T-helper 2 cell treated with Interferon-gamma antibody and Interleukin-4, amounts not matched to agents 100 ng/mL and 5 ng/mL, for 36 hours (primary cell): ENCODE measurements around the gene ZNF512. TPM values are rescaled to one million over a fixed set of nuclear protein-coding genes. Genes with fewer than 3 reads are reported as not detected.
"Not testable (repeated sequence)": the region's sequence is repeated elsewhere in the genome, so short reads cannot be mapped to it uniquely, and the experiment has no call there.

ENCODE experiments used
- intact Hi-C: fragments of 100-400 bp; cut with micrococcal nuclease; formaldehyde crosslinking; loops from one replicate; pipeline ENCODE4 v1.15.1; 2023
- total RNA-seq: library from RNA; stranded (reverse); gene quantifications from 2 replicates; pipeline ENCODE4 v1.2.3, GENCODE V29; 2022

The ZNF512 gene
- total RNA-seq, 1 donor from 2014 or later = 39.8 TPM

DNA sequence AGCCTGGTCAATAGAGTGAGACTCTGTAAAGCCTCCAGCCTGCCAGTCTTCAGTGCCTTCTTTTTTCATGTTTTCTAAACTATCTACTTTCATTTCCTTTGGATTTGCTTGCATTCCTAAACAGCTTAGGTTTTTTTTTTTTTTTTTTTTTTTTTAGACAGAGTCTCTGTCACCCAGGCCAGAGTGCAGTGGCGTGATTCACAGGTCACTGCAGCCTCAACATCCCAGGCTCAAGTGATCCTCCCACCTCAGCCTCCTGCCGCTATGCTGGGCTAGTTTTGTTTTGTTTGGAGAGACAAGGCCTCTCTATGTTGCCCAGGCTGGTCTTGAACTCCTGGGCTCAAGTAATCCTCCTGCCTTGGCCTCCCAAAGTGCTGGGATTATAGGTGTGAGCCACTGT is 47.4 kb downstream of the ZNF512 start:
- intact Hi-C loops = not testable (repeated sequence)

DNA sequence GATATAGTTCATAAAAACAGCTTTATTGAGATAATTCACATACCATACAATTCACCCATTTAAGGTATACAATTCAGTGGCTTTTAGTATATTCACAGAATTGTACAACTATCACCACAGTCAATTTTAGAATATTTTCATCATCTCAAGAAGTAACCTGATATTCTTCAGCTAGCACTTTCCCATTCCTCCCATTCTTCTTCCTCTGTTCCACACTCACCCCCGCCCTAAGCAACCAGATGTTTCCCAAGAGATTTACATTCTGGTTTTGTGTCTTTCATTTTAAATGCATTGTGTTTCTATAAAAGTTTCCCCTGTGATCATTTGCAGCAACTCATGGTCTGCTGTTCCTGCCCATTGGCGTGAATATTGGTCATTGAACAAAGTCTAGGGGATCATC is 51.4 kb downstream of the ZNF512 start:
- intact Hi-C loops = no loop called here

DNA sequence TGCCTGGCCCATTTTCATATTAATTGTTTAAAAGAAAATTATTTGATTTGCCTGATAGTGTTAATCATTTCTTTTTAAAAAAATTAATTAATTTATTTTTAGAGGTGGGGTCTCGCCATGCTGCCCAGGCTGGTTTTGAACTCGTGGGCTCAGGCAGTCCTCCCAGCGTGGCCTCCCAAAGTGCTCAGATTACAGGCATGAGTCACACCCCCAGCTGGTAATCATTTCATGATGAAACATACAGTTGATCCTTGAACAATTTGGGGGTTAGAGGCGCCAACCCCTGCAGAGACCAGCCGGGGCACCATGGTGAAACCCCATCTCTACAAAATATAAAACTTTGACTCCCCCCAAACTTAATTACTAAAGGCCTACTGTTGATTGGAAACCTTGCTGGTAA is 53.9 kb downstream of the ZNF512 start:
- intact Hi-C loops = no loop called here

DNA sequence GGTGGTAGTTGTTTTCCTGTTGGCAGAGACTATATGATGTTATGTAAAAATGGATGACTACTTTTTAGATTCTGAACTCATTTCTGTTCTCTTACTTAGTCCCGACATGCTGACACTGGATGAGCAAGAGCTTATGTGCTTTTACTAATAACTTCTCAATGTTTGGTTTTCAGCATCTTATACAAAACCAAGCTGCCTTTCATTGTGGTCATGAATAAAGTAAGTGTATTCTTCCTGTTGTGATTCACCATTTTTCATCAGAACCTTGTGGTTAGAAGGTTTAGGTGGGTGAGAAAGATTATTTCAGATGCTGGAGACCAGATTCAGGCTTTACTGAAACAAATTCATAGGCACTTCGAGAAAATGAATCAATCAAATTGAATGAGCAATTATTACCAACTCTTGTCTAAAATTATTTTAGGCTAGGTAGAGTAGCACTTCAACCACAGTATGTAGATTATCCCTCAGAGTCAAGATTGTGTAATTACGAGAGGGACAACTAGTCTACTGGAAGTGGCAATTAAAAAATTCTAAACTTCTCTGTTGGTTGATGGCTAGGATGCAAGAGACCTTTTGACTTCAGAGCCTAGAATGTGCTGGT is 55.3 kb downstream of the ZNF512 start:
- intact Hi-C loops = no loop called here

DNA sequence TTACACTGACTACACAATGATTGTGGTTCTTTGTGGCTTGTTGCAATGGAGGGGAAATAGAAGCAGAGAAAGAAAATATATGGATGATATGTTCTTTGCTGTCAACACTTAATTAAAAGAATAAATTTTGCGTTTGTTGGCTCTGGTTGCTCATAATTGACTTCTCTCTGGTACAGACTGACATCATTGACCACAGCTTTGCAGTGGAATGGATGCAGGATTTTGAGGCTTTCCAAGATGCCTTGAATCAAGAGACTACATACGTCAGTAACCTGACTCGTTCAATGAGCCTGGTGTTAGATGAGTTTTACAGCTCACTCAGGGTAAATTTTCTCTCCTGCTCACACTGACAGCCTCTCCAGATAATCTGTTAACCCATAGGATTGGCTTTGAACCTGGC is 55.9 kb downstream of the ZNF512 start:
- intact Hi-C loops = no loop called here

DNA sequence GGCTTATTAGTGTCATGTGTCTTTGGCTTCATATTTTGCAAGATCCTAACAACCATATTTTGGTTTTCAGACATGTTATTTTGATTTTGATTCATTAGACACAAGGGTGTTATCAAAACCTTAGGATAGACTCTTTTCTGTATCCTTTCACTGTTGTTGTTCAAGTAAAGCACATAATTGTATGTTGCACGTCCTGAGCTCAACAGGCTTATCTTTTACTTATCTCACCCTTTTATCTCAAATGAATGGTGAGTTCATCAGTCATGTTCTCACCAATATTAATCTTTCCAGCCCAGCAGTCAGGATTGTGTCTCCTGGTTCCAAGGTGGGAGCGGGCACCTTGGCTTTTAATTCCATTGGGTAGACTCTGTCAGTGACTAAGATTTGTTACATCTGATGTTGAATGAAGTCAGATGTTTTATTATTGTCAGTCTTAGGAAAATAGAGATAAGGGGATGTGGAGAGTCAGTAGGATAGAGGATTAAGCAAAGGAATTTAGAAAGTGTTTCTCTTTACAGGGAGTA is 57.9 kb downstream of the ZNF512 start:
- intact Hi-C loops = no loop called here

DNA sequence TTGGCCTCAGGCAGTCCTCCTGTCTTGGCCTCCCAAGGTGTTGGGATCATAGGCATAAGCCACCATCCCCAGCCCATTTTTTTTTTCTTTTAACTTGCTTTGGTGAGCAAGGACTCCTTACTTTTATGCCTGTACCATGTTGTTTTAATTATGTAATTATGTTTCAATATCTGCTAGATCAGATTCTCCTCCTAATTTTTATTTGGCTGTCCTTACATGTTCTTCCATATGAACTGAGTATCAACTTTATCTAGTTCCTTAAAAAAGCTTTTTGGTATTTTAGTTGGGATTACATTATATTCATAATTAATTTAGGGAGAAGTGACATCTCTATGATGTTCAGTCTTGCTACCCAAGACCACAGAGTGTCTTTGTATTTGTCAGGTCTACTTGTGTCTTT is 62.4 kb downstream of the ZNF512 start:
- intact Hi-C loops = no loop called here

DNA sequence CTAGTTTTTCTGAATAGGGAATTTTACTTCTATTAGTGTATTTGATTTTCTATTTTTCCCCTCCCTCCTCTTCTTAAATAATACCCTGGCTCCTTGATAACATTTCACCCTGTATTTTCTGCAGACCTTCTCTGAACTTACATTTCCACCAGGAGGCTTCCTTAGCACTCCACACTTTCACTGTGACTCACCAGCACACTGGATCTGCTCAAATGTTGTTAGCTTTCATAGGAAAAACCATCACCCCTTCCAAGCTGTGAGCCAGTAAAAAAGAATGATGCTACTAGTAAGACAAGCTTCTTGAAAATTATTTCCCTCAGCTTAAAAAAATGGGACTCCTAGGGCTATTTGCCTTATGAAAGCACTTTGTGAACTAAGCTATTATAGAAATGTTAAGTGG is 64.4 kb downstream of the ZNF512 start:
- intact Hi-C loops = no loop called here

DNA sequence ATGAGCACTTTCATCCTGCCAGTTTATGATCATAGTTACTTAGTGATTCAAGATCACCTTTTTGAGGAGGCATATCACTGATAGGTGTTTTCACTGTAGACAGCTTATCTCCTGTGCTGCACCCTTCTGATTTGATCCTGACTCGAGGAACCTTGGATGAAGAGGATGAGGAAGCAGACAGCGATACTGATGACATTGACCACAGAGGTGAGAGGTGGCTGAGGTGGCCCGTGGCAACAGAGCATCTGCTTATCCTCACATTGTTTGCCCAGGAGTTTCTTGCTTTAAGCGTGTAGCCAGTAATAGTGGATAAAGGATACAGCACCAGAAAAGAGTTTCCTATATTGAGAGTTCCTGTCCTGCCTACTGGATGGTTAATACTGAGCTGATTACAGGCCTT is 64.9 kb downstream of the ZNF512 start:
- intact Hi-C loops = no loop called here

DNA sequence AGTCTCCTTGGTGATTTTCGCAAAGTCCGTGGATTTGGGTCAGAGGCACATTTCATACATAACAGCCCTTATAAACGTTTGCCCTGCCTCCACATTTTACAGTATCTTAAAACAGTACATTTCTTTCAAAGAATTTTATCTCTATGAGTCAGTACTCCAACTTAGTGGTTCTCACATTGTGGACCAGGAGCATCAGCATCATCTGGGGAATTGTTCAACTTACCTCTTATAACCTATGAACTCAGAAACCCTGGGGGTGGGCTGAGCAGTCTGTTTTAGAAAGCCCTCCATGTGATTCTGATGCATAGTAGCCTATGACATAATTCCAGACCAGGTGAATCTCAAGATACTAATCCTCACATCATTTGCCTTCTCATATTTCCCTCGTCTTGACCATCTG is 68.2 kb downstream of the ZNF512 start:
- intact Hi-C loops = no loop called here

DNA sequence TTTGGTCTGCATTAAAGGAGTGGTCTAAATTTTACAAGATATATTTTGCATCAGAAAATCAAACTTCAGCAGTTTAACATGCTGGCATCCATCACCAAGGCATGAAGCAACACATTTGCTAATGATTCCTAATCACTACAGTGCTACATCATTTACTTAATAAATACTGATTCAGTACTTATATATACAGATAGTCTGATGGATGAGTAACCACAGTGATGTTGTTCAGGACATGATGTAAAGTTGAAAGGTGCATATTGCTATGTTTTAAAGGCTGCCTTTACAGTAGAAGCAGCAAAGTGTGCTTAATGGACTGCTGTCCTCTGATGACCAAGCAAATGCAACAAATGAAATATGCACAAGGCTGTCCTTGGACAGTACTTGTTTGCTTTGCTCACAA is 69.5 kb downstream of the ZNF512 start:
- intact Hi-C loops = no loop called here

DNA sequence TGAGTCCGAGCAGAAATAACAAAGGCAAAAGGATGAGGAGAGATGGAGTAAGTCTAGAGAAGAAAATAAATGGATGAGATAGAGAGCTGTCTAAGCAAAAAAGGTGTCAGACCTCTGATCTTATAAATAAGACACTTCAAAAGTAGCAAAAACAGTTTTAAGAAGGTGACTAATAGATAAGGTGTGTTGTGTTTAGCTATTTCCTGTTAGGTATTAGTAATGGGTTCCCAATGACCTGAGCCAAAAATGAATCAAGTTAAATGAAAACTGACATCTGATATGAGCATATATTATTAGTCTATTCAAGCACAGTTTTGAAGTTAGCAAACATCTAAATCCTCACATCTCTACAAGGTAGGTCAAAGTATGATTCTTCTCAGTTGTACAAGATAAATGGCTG is 69.9 kb downstream of the ZNF512 start:
- intact Hi-C loops = no loop called here

DNA sequence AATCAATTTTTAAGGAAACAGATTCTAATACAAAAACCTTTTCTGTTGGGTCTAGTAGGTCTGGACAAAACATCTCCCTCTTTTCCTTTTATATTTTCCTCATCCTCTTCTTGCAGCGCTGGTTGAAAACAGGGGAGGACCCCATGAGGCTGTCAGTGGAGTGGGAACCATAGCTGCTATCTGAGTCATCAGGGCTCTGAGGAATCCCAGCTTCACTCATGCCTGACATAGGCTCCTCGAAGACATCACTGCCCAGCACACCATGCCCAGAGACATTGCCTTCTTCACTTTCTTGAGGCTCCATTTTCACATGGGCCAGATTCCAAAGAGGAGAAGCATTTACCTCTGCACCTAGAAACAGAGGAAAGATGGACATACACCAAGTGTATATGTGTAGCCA is 70.6 kb downstream of the ZNF512 start:
- intact Hi-C loops = no loop called here

DNA sequence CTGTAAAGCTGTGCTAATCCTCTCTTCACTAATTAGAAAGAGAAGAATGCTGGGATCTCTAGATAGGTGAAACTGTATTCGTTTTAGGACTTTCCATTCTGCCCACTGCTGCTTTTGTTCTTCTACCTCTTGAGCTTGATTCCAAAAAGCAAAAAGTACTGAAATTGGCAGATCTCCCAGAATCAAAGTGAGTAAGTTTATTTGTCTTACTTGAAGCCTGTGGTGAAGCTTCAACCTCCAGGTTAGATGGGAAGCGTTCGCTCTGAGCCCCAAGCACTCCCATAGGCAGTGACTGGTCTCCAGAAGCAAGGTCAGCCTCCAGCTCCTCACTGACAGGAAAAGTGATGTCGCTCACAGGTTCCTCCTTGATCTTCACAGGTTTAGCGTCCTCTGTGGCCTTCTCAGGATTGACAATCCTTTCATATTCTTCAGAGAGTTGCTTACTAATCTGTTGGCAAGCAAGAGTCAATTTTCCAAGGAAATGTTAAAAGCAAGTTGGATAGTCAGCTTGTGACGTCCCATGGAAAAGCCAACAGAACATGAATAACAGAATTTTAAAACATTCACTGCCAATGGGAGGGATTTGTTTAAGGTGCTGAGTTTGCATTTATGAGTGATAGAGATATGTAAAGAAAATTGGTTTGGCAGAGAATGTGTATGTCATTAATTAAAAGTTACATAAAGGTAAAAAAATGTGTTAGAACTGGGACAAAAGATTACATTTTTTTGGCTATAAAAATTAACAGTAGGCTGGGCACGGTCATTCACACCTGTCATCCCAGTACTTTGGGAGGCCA is 72.5 kb downstream of the ZNF512 start:
- intact Hi-C loops = no loop called here

DNA sequence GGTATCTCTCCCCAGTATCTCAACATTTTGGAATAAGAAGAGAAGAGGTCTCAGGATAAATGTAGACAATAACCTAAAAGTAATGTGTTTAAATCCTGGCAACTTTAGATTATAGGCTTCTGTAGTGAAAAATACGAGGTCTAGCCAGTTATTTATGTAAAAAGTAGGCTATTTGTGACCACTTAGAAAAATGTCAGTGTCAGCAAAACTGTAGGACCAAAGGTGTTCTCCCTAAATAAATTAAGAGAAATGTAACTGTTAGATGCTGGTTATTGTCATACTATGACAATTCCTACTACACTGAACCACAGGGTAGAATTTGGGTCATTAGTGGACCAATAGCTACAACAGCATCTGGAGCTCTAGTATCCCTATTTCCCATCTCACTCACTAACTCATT is 78.5 kb downstream of the ZNF512 start:
- intact Hi-C loops = loop anchor here (5.0 to 10.0 kb wide), 2 partner anchors 257 to 449 kb away; partner anchors contain the start of genes ATRAID, PPM1G and SLC5A6

DNA sequence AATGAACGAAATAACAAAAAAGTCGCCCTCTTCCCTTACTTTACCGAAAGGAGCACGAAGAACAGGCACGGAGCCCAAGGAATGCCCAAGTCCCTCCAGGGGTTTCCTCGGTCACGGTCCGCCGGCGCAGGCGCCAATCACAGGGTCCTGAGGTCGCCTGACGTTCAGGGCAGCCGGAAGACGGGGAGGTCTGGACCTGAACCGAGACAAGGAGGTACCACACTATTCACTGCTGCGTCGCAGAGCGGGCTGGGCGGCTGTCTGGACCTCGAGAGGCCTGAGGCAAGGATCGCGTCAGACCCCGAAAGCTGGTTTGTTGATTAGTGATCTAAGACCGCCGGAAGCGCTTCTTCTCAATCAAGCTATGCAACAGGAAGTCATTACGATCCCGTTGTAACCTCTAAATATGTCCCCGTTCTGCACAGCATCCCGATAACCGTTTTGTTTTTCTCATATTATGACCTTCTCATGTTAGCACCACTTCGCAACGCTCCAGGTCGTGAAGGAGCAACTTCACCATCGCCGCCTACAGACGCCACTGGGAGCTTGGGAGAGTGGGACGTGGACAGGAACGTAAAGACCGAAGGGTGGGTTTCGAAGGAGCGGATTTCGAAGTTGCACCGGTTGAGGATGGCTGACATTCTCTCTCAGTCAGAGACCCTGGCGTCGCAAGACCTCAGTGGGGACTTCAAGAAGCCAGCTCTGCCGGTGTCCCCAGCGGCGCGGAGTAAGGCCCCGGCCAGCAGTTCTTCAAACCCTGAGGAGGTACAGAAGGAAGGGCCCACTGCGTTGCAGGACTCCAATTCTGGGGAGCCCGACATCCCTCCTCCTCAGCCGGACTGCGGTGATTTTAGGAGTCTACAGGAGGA is 80.7 kb downstream of the ZNF512 start, which contains the start of the genes SLC4A1AP and SUPT7L:
Gene SLC4A1AP, plus strand, starts transcription at position 605 of the 869 bp plus-strand sequence. Its CDS starts 26 bp downstream, at position 631.
Gene SUPT7L, minus strand, starts transcription at position 330 of the 869 bp plus-strand sequence. CDS start 1,422 bp downstream, outside the sequence.
- intact Hi-C loops = loop anchor here (2.0 to 10.0 kb wide), 5 partner anchors 35 to 451 kb away; partner anchors contain the start of genes ATRAID, CCDC121, EIF2B4 and GPN1

DNA sequence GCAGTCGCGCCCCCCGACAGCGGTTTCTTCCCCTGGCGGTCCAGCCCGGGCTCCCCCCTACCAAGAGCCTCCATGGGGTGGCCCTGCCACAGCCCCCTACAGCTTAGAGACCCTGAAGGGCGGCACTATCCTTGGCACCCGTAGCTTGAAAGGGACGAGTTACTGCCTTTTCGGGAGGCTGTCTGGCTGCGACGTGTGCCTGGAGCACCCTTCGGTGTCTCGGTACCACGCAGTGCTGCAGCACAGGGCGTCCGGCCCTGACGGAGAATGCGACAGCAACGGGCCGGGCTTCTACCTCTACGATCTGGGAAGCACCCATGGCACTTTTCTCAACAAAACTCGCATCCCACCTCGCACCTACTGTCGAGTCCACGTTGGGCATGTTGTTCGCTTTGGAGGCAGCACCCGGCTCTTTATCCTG is 81.3 kb downstream of the ZNF512 start:
- intact Hi-C loops = loop anchor here (5.0 to 10.0 kb wide), 2 partner anchors 259 to 452 kb away; partner anchors contain the start of genes ATRAID, PPM1G and SLC5A6

DNA sequence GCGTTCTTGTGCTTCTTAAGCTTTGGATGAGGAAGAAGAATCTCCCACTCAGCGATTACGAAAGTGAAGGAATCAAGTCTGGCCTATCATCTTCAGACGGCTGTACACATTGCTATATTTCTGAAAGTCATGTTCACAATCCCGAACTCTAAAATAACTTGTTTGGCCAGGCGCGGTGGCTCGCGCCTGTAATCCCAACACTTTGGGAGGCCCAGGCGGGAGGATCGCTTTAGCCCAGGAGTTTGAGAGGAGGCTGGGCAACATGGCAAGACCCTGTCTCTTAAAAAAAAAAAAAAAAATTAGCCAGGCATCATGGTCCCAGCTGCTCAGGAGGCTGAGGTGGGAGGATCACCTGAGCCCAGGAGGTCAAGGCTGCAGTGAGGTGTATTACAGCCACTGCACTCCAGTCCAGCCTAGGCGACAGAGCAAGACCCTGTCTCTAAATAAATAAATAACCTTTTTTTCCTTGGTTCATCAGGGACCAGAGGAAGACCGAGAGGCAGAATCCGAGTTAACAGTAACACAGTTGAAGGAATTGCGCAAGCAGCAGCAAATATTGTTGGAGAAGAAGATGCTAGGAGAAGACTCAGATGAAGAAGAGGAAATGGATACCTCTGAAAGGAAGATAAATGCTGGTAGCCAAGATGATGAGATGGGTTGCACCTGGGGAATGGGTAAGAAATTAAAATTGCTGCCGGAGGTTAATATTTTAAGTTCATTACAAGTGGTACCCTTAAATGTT is 82.0 kb downstream of the ZNF512 start:
- intact Hi-C loops = loop anchor here (5.0 to 10.0 kb wide), 2 partner anchors 260 to 452 kb away; partner anchors contain the start of genes ATRAID, PPM1G and SLC5A6

DNA sequence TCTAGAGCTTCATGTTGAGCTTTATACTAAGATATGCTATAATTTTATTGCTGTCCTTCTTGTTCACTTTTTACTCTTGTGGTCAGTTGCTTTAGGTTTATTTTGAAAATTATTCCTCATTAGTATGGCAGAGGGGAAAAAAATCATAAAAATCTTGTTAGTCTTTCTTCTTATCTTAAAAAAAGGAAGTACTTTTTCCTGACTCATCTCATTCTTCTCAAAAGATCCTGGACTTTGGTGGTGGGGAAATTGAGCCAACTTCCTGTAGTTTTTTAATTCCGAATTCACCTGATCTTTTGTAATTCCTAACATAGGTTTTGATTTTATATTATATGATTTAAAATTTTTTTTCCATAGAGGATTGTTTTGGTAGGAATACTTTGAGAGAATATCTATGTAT is 84.6 kb downstream of the ZNF512 start:
- intact Hi-C loops = loop anchor here (10.0 kb wide), 1 partner anchor 263 kb away; the partner anchor contains the start of gene PPM1G

DNA sequence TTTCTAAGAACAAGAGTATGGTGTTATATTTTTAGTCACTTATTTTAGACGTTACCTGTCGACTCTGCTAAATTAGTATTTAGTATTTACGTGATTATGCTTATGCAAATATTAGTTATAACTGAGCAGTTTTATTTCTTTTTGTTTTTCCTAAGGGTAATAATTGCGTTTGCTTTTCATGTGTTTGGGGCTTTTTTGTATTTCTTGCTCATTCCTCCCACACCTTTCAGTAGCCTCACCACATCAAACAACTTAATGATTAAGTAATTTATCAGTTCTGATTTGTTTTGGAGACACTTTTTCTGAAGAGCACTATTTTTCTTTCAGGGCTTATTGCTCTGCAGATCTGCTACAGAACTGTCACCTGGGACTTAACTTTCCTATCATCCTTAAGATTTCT is 88.4 kb downstream of the ZNF512 start:
- intact Hi-C loops = no loop called here
